Airway epithelial cell (primary cell): ENCODE data around the gene CYTH3. TPM values are rescaled to one million over a fixed set of nuclear protein-coding genes. Genes with fewer than 3 reads are reported as not detected.

Experiments
- total RNA-seq: library from RNA; depleted of rRNA; stranded (reverse); fragments of >200 nt; gene quantifications from 2 replicates; pipeline ENCODE4 v1.2.3, GENCODE V29; 2015

Gene CYTH3, protein sequence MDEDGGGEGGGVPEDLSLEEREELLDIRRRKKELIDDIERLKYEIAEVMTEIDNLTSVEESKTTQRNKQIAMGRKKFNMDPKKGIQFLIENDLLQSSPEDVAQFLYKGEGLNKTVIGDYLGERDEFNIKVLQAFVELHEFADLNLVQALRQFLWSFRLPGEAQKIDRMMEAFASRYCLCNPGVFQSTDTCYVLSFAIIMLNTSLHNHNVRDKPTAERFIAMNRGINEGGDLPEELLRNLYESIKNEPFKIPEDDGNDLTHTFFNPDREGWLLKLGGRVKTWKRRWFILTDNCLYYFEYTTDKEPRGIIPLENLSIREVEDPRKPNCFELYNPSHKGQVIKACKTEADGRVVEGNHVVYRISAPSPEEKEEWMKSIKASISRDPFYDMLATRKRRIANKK
- 12.3 and 15.4 TPM in 2 replicates for total RNA-seq

GRCh38 chr7:6272481-6273323 is at the start of gene CYTH3:
CYTH3 (minus strand) TSS chr7:6272624; CDS start chr7:6272507, 117 bp downstream.

Other genes with a start within 250 kb of the CYTH3 start
- not detected in 2 replicates for gene ANKRD61, start 241.2 kb downstream of the CYTH3 start, total RNA-seq
- 162 and 192 TPM in 2 replicates for gene EIF2AK1, start 213.4 kb downstream of the CYTH3 start, total RNA-seq
- 3.2 and 5.8 TPM in 2 replicates for gene USP42, start 167.7 kb downstream of the CYTH3 start, total RNA-seq
- gene FAM220A, start 76.3 kb upstream of the CYTH3 start, total RNA-seq, result 17.4 and 18.1 TPM in 2 replicates
- gene RAC1, start 101.9 kb upstream of the CYTH3 start, total RNA-seq, result 169 and 188 TPM in 2 replicates
- gene DAGLB, start 175.3 kb upstream of the CYTH3 start, total RNA-seq, result 13.3 and 19.7 TPM in 2 replicates
- 70.0 and 98.2 TPM in 2 replicates for gene KDELR2, start 211.5 kb upstream of the CYTH3 start, total RNA-seq